ENCODE data around the gene SOX18. TPM values are rescaled to one million over a fixed set of nuclear protein-coding genes. Genes with fewer than 3 reads are reported as not detected.
A peak's percentile ranks its signal among the peaks of the same experiment; 100 is the strongest.

The SOX18 gene
- total and polyA plus RNA-seq, 2 of the 13 experiments (the other 11 are each of a cell fraction or from before 2014, with no cell fraction given): 1.6 to 1.9 TPM

GRCh38 chr20:64040231-64041039, 9.0 kb downstream of the SOX18 start (continued):
- TF ChIP-seq ZBTB3 (CRISPR knock-in tag; IDR thresholded peaks at IDR 0.05; ENCODE audit: borderline replicate concordance, low read depth) (no peak), ZNF317 (CRISPR knock-in tag; IDR thresholded peaks at IDR 0.05) (peak; percentile 57), ZNF574 (CRISPR knock-in tag; IDR thresholded peaks at IDR 0.05) (no peak), FOXA1 (IDR thresholded peaks at IDR 0.05) (no peak), FOXA1 (CRISPR knock-in tag; IDR thresholded peaks at IDR 0.05) (no peak), ZNF136 (CRISPR knock-in tag; IDR thresholded peaks at IDR 0.05; ENCODE audit: low read depth) (no peak; the same call in 1 of the 2 replicates), PHF5A (CRISPR knock-in tag; IDR thresholded peaks at IDR 0.05; ENCODE audit: low read depth, unreplicated experiment) (no peak), GATAD1 (CRISPR knock-in tag; IDR thresholded peaks at IDR 0.05) (0 out of 2 replicates have a peak, but pooled peaks have one; percentile 15), KDM5B (CRISPR knock-in tag; IDR thresholded peaks at IDR 0.05; ENCODE audit: borderline replicate concordance) (peak; percentile 52; the same call in 1 of the 2 replicates), ZBTB7A (CRISPR knock-in tag; IDR thresholded peaks at IDR 0.05) (peak; percentile 67), ZNF143 (CRISPR knock-in tag; IDR thresholded peaks at IDR 0.05) (peak; percentile 27; the same call in 1 of the 2 replicates), ZFP90 (CRISPR knock-in tag; IDR thresholded peaks at IDR 0.05; ENCODE audit: borderline replicate concordance) (no peak; the same call in 1 of the 2 replicates), KLF16 (CRISPR knock-in tag; IDR thresholded peaks at IDR 0.05) (no peak; a peak in 1 of 4 replicates), TFE3 (CRISPR knock-in tag; IDR thresholded peaks at IDR 0.05) (no peak), KDM4B (CRISPR knock-in tag; IDR thresholded peaks at IDR 0.05) (0 out of 2 replicates have a peak, but pooled peaks have one; percentile 37), ATAD3A (CRISPR knock-in tag; IDR thresholded peaks at IDR 0.05) (no peak), ZBTB34 (CRISPR knock-in tag; IDR thresholded peaks at IDR 0.05) (no peak), PRDM10 (CRISPR knock-in tag; IDR thresholded peaks at IDR 0.05; ENCODE audit: low read depth) (no peak), ZNF414 (CRISPR knock-in tag; IDR thresholded peaks at IDR 0.05) (no peak; the same call in 1 of the 2 replicates)

Data from HepG2 (cell line).